T-helper 1 cell treated with Interleukin-12 subunit alpha and Interleukin-12 subunit beta and Interleukin-4 antibody, amounts not matched to agents 30 μg/mL and 1 μg/mL, for 36 hours (primary cell): Measurements from ENCODE around the gene TIAL1.

Experiments
- H3K27ac Mint-ChIP-seq: one replicate; pipeline ENCODE4 v1.8.0; 2021; ENCODE audit warnings: mild to moderate bottlenecking, mixed read lengths
- H3K27me3 Mint-ChIP-seq: one replicate; pipeline ENCODE4 v1.8.0; 2021; ENCODE audit warnings: low read depth, mixed read lengths
- H3K36me3 Mint-ChIP-seq: one replicate; pipeline ENCODE4 v1.8.0; 2021; ENCODE audit warnings: low read depth, mixed read lengths
- H3K4me1 Mint-ChIP-seq: one replicate; pipeline ENCODE4 v1.8.0; 2021; ENCODE audit warnings: low read depth, mixed read lengths
- H3K4me3 Mint-ChIP-seq: one replicate; pipeline ENCODE4 v1.8.0; 2021; ENCODE audit warnings: mild to moderate bottlenecking, moderate library complexity, mixed read lengths
- H3K9me3 Mint-ChIP-seq: one replicate; pipeline ENCODE4 v1.8.0; 2021; ENCODE audit warnings: mixed read lengths

The TIAL1 gene

DNA sequence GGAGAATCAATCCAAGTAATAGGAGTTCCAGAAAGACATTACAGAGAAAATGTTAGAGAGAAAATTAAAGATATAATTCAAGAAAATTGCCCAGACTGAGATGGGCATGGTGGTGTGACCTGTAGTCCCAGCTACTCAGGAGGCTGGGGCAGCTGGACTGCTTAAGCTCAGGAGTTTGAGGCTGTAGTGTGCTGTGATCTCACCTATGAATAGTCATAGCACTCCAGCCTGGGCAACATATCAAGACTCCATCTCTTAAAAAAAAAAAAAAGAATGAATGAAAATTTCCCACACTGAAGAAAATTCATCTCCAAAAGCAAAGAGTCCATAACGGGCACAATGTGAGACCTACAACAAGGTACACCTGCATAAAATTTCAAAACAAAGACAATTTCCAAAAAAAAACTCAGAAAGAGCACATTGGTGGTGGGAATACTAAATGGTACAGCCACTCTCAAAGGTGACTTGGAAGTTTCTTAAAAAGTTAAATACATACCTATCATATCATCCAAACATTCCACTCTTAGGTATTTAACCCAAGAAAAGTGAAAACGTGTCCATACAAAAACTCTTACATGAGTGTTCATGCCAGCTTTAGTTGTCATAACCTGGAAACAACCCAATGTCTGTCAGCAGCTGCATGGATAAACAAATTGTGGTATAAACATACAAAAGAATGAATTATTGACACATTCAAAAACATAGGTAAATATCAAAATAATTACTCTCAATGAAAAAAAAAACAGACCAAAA lies 47.3 kb downstream of the TIAL1 start:
- H3K9me3 Mint-ChIP-seq = no peaks in the 10 kb centered on the region
- H3K36me3 Mint-ChIP-seq = no peaks in the 10 kb centered on the region
- H3K27me3 Mint-ChIP-seq = peaks cover 51% of the 10 kb centered on the region
- no peaks in the 10 kb centered on the region for H3K4me1 Mint-ChIP-seq
- no peak overlapping the region for H3K27ac Mint-ChIP-seq
- H3K4me3 Mint-ChIP-seq = no peak overlapping the region

DNA sequence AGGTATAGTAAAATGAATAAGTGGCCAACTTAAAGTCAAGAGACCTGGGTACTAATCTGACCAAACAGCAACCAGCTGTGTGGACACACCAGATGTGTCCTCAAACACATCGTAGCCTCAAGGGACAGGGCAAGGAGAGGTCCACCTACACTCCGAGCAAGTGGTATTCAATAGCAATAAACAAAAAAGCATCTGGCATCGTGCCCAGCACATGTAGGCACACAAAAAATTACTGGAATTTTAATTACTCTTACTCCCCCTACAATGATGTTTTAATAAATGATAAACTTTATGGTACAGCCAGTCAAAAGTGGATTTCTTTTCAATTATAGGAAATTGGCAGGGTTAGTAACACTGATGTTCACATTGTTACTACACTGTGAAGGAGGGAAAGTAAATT lies 50.8 kb downstream of the TIAL1 start:
- no peak overlapping the region for H3K27ac Mint-ChIP-seq
- peaks cover 12% of the 10 kb centered on the region for H3K4me1 Mint-ChIP-seq
- peaks cover 41% of the 10 kb centered on the region for H3K27me3 Mint-ChIP-seq
- H3K4me3 Mint-ChIP-seq = no peak overlapping the region
- peaks cover 4% of the 10 kb centered on the region for H3K36me3 Mint-ChIP-seq
- H3K9me3 Mint-ChIP-seq = no peaks in the 10 kb centered on the region

- H3K36me3 Mint-ChIP-seq = peaks cover 9% of the 10 kb centered on the region
- H3K4me1 Mint-ChIP-seq = peaks cover 19% of the 10 kb centered on the region
- no peaks in the 10 kb centered on the region for H3K9me3 Mint-ChIP-seq
- no peak overlapping the region for H3K27ac Mint-ChIP-seq
- no peak overlapping the region for H3K4me3 Mint-ChIP-seq
- peaks cover 37% of the 10 kb centered on the region for H3K27me3 Mint-ChIP-seq
These were observed 51.5 kb downstream of the TIAL1 start for GRCh38 chr10:119545310-119545709.

DNA sequence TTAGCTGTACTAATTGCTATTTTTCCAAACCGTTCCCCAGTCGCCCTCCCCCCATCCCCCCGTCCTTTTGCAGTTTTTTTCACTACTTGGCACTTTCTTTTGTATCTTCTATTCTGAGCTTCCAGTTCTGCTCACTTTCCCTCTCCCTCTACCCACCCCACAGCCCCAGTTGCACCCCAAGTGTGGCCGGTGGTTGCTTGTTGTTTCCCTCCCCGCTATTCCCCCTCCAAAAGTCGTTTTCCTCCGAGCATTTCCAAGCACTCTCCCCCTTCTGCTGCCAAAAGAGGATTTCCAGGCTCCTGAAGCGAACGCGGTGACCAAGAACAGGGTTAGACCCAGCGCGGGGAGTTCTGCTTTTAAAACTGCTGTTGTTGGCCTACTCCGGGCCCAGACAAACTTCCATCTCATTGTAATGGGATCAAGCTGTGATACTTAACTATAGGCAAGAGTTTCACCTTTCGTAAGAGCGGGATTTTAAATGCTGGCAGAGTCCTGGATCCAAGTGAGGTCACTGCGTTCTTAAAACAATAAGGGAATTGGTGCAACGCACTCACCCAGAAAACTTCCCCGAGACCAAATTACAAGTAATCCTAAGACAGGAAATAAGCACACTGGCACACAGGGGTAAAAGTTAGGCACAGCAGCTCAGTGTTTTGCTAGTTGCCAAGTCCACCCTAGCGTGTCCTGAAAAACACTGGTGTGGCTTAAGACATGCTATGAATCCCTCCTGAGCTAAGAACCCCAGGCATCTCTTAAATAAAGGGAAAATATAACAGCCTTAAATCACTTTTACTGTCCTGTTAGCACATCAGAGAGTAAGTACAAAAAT lies 52.7 kb downstream of the TIAL1 start:
- H3K4me3 Mint-ChIP-seq = peak overlapping the region; percentile 86
- peaks cover 10% of the 10 kb centered on the region for H3K36me3 Mint-ChIP-seq
- H3K4me1 Mint-ChIP-seq = peaks cover 31% of the 10 kb centered on the region
- H3K27ac Mint-ChIP-seq = peak overlapping the region; percentile 73
- peaks cover 27% of the 10 kb centered on the region for H3K27me3 Mint-ChIP-seq
- H3K9me3 Mint-ChIP-seq = no peaks in the 10 kb centered on the region

- Mint-ChIP-seq H3K9me3 (no peaks in the 10 kb centered on the region), H3K27ac (peak overlapping the region; percentile 73), H3K4me1 (peaks cover 39% of the 10 kb centered on the region), H3K36me3 (peaks cover 10% of the 10 kb centered on the region), H3K27me3 (peaks cover 19% of the 10 kb centered on the region), H3K4me3 (peak overlapping the region; percentile 86)
These were observed 53.6 kb downstream of the TIAL1 start for GRCh38 chr10:119542988-119543813.

DNA sequence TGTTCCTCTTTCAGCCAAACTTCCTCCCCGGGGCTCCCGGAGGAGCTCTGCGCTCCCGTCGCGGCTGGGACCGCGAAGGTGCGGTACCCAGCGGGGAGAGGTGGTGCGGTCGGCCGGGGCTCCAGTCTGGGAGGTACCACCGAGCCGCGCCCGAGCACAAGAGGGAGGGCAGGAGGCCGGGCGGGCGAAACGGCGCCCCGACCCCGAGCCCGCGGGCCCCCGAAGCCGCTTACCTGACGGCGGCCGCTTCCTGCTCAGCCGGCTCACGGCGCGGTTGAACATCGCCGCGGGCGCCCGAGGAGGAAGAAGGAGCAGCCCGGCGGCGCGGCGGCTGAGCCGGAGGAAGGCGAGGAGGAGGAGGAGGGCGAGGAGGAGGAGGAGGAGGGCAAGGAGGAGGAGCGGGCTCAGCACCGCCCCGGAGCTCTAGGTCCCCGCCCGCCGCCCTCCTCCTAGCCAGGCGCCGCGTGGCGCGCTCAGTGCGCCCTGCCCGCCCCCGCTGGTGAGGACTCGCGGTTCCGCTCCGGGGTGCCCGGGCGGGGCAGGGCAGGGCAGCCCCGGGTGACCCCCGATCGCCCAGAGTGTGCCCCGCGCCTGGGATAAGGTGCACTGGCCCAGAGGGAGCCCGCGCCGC lies 54.3 kb downstream of the TIAL1 start, which contains the start of gene RGS10:
RGS10 (minus strand) TSS at position 363 of the 631 bp plus-strand sequence; CDS start at position 282, 81 bp downstream.
- peak within 1 kb of the TSS; percentile 86 for H3K4me3 Mint-ChIP-seq
- H3K9me3 Mint-ChIP-seq = no peaks in the 10 kb centered on the region

DNA sequence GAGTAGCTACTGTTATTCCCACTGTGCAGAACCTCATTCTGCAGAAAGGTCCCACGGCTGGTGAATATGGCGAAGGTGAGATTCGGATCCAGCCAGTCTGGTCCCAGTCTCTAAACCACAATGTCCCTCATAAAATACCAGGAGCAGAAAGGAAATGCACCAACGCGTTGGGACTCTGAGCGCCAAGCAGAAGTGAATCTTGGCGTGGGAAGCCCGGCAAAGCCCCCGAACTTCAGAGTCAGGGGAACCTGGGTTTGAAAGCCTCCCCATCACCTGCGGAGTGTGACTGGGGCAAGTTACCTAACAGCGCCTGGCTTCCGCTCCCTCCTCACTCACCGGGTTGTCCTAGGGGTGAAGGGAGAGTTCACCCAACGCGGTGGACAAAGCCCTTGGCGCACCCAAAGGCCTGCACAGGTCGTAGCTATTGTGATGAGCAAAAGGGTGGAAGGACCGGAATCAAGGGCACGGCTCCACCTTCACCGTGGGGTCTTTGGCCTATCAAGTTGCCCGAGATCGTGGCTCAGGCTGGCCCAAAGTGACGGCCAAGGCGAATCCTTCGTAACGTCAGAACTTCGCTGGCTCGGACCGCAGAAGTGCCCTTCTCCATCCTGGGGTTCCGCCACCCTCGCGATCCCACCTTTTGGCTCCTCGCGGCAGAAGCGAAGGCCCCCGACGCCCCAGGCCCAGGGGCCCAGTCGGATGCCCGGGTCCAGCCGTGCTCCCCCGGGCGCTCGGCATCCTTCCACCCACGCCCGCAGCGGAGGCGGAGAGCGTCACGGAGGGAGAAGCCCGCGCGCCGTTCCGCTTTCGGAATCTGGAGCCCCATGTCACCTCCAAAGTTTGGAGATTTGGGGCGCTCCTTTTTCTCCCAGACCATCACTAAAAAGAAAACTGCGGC lies 55.1 kb downstream of the TIAL1 start:
- peaks cover 12% of the 10 kb centered on the region for H3K36me3 Mint-ChIP-seq
- H3K9me3 Mint-ChIP-seq = no peaks in the 10 kb centered on the region
- peak overlapping the region; percentile 82 for H3K4me3 Mint-ChIP-seq
- peak overlapping the region; percentile 78 for H3K27ac Mint-ChIP-seq
- peaks cover 10% of the 10 kb centered on the region for H3K27me3 Mint-ChIP-seq
- peaks cover 51% of the 10 kb centered on the region for H3K4me1 Mint-ChIP-seq

More for the DNA sequence above, 54.3 kb downstream of the TIAL1 start, which contains the start of gene RGS10:
- Mint-ChIP-seq H3K27me3 (peaks cover 13% of the 10 kb centered on the region), H3K4me1 (peaks cover 46% of the 10 kb centered on the region), H3K27ac (peak within 1 kb of the TSS; percentile 78), H3K36me3 (peaks cover 12% of the 10 kb centered on the region)

- Mint-ChIP-seq H3K27ac (peak overlapping the region; percentile 78), H3K4me3 (peak overlapping the region; percentile 82), H3K4me1 (peaks cover 58% of the 10 kb centered on the region), H3K9me3 (no peaks in the 10 kb centered on the region), H3K36me3 (peaks cover 12% of the 10 kb centered on the region), H3K27me3 (peaks cover 4% of the 10 kb centered on the region)
These were observed 55.7 kb downstream of the TIAL1 start for GRCh38 chr10:119541046-119541445.

DNA sequence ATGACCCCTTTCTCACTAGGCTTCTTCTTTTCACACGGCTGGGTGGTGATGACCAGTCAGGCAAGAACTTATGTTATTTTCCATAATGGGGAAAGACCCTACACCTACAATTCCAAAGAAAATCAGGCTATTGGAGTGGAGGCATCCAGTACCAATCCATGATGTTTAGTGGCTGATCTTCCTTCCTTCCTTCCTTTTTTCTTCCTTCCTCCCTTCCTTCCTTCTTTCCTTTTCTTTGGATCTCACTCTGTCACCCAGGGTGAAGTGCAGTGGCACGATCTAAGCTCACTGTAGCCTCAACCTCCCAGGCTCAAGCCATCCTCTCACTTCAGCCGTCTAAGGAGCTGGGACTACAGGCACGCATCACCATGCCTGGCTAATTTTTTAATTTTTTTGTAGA lies 56.7 kb downstream of the TIAL1 start:
- Mint-ChIP-seq H3K27me3 (no peaks in the 10 kb centered on the region), H3K9me3 (no peaks in the 10 kb centered on the region), H3K4me1 (peaks cover 66% of the 10 kb centered on the region), H3K4me3 (peak overlapping the region; percentile 82), H3K27ac (peak overlapping the region; percentile 79), H3K36me3 (peaks cover 18% of the 10 kb centered on the region)

DNA sequence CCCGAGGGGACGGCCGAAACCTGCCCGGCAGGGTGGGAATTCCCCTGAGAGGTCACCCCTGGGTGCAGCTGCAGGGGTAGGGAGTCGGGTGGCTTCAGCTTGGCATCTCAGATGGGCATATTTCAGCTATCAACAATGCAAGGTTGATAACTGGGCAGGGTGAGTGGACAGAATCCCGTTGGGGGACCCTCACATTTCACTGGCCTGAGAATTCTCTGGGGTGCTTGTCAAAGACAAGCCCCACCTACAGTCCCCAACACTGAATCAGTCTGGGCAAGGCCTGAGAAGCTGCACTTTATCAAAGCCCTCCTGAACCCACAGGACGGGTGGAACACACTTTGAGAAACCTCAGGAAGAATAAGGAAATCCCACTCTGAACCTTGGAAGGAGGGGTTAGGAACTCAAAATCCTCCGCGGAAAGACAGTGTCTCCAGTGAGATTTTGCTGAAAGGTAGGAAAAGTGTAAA lies 57.4 kb downstream of the TIAL1 start:
- Mint-ChIP-seq H3K9me3 (no peaks in the 10 kb centered on the region), H3K27ac (peak overlapping the region; percentile 90), H3K4me1 (peaks cover 66% of the 10 kb centered on the region), H3K27me3 (no peaks in the 10 kb centered on the region), H3K4me3 (peak overlapping the region; percentile 86), H3K36me3 (peaks cover 20% of the 10 kb centered on the region)

DNA sequence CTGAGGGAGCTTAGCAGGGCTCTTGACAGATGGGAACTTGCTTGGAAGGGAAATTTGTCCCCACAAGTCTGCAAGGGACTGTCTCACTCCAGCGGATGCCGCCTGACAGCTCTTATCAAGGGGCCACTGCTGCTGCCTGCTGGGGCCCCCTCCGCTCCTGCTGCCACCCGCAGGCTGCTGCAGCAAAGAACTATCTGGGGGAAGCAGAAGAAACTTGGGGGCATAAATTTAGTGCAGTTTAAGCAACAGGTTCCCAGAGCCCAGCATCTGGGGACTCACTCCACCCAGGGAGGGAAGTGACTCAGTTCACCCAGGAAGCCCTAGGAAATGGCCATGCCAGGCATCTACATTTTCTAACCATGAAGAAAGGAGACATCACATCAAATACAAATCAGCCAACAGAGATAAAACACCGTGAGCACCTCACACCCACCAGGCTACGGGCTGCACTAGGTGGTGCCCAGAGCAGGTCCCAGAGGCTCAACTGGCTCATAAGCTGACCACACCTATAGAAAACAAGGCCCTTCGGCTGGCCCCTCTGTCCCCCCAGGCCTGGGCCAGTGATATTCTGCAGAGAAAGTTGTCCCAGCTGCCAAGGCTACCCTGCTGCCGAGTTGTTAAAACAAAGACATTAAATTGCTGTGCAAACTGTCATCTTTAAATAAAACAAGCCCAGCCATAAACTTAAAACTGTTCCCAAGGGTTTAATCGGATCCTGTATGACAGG lies 58.0 kb downstream of the TIAL1 start:
- no peaks in the 10 kb centered on the region for H3K27me3 Mint-ChIP-seq
- peaks cover 62% of the 10 kb centered on the region for H3K4me1 Mint-ChIP-seq
- peak overlapping the region; percentile 90 for H3K27ac Mint-ChIP-seq
- H3K36me3 Mint-ChIP-seq = peaks cover 20% of the 10 kb centered on the region
- no peaks in the 10 kb centered on the region for H3K9me3 Mint-ChIP-seq
- peak overlapping the region; percentile 86 for H3K4me3 Mint-ChIP-seq

GRCh38 chr10:119537953-119538630 lies 58.7 kb downstream of the TIAL1 start:
- Mint-ChIP-seq H3K4me1 (peaks cover 60% of the 10 kb centered on the region), H3K27me3 (no peaks in the 10 kb centered on the region), H3K27ac (peak overlapping the region; percentile 90), H3K9me3 (no peaks in the 10 kb centered on the region), H3K4me3 (peak overlapping the region; percentile 86), H3K36me3 (peaks cover 21% of the 10 kb centered on the region)
